K562 (cell line): ENCODE measurements around the gene SLX9. TPM values are rescaled to one million over a fixed set of nuclear protein-coding genes. Genes with fewer than 3 reads are reported as not detected.

Source experiments
- ATAC-seq: fragments of 200-7000 bp; cut with Tn5 transposase; 3 replicates; pipeline ENCODE4 v1.9.1; 2020; ENCODE audit warnings: moderate library complexity
- BruUV-seq: library from RNA; stranded (reverse); fragments of 400-500 nt; replicated peaks from 2 replicates; lab custom pipeline; 2021; lab: Mats Ljungman, UMichigan
- CTCF ChIA-PET: fragments of 300-600 bp; formaldehyde crosslinking; extraction: SDS; loops from one replicate; lab custom pipeline; 2021; ENCODE audit warnings: low intra/inter-chr PET ratio; lab: Yijun Ruan, JAX
- POLR2A ChIA-PET: fragments of 300-600, 350-650 bp; sonication (Branson Sonifier 250); formaldehyde crosslinking; extraction: SDS; loops from one replicate; lab custom pipeline; 2021; ENCODE audit warnings: antibody characterized with exemption, inconsistent platforms; lab: Yijun Ruan, JAX
- DNase-seq, 4 experiments: peaks; one replicate each; pipeline versions ENCODE4 v3.0.0 to v3.0.0-alpha.2; 2011 to 2018; ENCODE audit warnings: low spot score in 3 of 4, mixed read lengths in 3 of 4; ENCODE audit errors: extremely low read depth in 1 of 4
- FAIRE-seq: peaks from 2 replicates; lab custom pipeline; 2011; peaks lifted over from hg19 to GRCh38; lab: Jason Lieb, UNC
- H2AFZ ChIP-seq: 2 replicates; pipeline ENCODE4 v1.6.0; 2011; ENCODE audit warnings: low read depth, low read length, control low read depth, inconsistent platforms
- H3K27ac ChIP-seq: fragments of 200-600 bp; 3 replicates; pipeline ENCODE4 v1.8.0; 2011; ENCODE audit warnings: low read depth, mild to moderate bottlenecking, control low read depth, inconsistent platforms, low read length, moderate library complexity, mixed read lengths; ENCODE audit errors: extremely low read depth
- H3K27me3 ChIP-seq, 2 experiments: fragments of 300-600 bp in 1 of 2; 2 replicates in 1 of 2; 3 replicates in 1 of 2; pipeline versions ENCODE4 v1.6.0 to v1.8.0; 2011; ENCODE audit warnings: inconsistent platforms in 2 of 2, low read length in 2 of 2, mild to moderate bottlenecking in 1 of 2, mixed read lengths in 1 of 2, moderate library complexity in 1 of 2; ENCODE audit not compliant: control insufficient read depth in 2 of 2, insufficient read depth in 2 of 2
- H3K36me3 ChIP-seq: fragments of 300-600 bp; 3 replicates; pipeline ENCODE4 v1.8.0; 2011; ENCODE audit warnings: mild to moderate bottlenecking, low read length, inconsistent platforms; ENCODE audit not compliant: control insufficient read depth, insufficient read depth
- H3K4me1 ChIP-seq, 2 experiments: fragments of 200-600 bp in 1 of 2; replicated peaks in 1 of 2; 2 replicates in 1 of 2; 3 replicates in 1 of 2; pipeline versions ENCODE4 v1.5.1 to v1.8.0; 2011; ENCODE audit warnings: inconsistent platforms in 2 of 2, low read length in 2 of 2, mild to moderate bottlenecking in 1 of 2, mixed read lengths in 1 of 2, moderate library complexity in 1 of 2; ENCODE audit not compliant: control insufficient read depth in 2 of 2, insufficient read depth in 2 of 2
- H3K4me2 ChIP-seq: 2 replicates; pipeline ENCODE4 v1.6.1; 2011; ENCODE audit warnings: low read length, control low read depth, inconsistent platforms, mixed read lengths; ENCODE audit not compliant: insufficient read depth
- H3K4me3 ChIP-seq: fragments of 200-600 bp; sonication (generic), shearing (Covaris generic); 2 replicates; pipeline ENCODE4 v1.5.1; 2016; ENCODE audit warnings: control low read depth, inconsistent platforms
- H3K79me2 ChIP-seq: fragments of 200-600 bp; 3 replicates; pipeline ENCODE4 v1.8.0; 2011; ENCODE audit warnings: low read length, inconsistent platforms; ENCODE audit not compliant: control insufficient read depth, insufficient read depth
- H3K9ac ChIP-seq, 2 experiments: 2 replicates each; pipeline versions ENCODE4 v1.6.0 to v1.6.1; 2011; ENCODE audit warnings: low read depth in 2 of 2, low read length in 2 of 2, control low read depth in 1 of 2, inconsistent platforms in 1 of 2, mild to moderate bottlenecking in 1 of 2, mixed read lengths in 1 of 2; ENCODE audit not compliant: insufficient read depth in 1 of 2
- H3K9me1 ChIP-seq: one replicate; pipeline ENCODE4 v1.6.0; 2011; ENCODE audit warnings: inconsistent platforms, mild to moderate bottlenecking, low read length, moderate library complexity; ENCODE audit not compliant: control insufficient read depth, insufficient read depth
- H3K9me3 ChIP-seq: replicated peaks from 2 replicates; pipeline ENCODE4 v1.5.1; 2011; ENCODE audit warnings: low read depth, low read length, inconsistent platforms; ENCODE audit not compliant: control insufficient read depth, insufficient read depth
- H4K20me1 ChIP-seq: replicated peaks from 2 replicates; pipeline ENCODE4 v1.6.1; 2011; ENCODE audit warnings: low read length, inconsistent platforms, mixed read lengths; ENCODE audit not compliant: control insufficient read depth, insufficient read depth
- MCM5 ChIP-seq: fragments of 450-650 bp; IDR thresholded peaks from 2 replicates; pipeline ENCODE4 v1.6.1; 2016; ENCODE audit warnings: low read depth
- YY1 ChIP-seq, 3 experiments: IDR thresholded peaks; 2 replicates each; pipeline ENCODE4 v1.6.1; 2011; ENCODE audit warnings: low read length in 2 of 3, mild to moderate bottlenecking in 2 of 3, moderate library complexity in 2 of 3, borderline replicate concordance in 1 of 3, control low read depth in 1 of 3, low read depth in 1 of 3; ENCODE audit not compliant: insufficient read depth in 3 of 3, insufficient replicate concordance in 2 of 3, control insufficient read depth in 1 of 3, insufficient read length in 1 of 3; ENCODE audit errors: extremely low read depth in 1 of 3
- WGBS: fragments of 100-300 bp; shearing (Covaris generic); methylation state at CpG from one replicate; pipeline ENCODE4 v1.1.6; 2016; ENCODE audit warnings: low coverage, mixed read lengths; ENCODE audit not compliant: insufficient coverage; ENCODE audit errors: missing lambda C conversion rate; 5-methylcytosine and 5-hydroxymethylcytosine counted together
- in situ Hi-C: fragments of 300-500 bp; cut with MboI; formaldehyde crosslinking; loops from 4 replicates; pipeline ENCODE4 v1.15.0; 2018; ENCODE audit warnings: inconsistent platforms, mixed read lengths
- intact Hi-C: fragments of 100-400 bp; cut with micrococcal nuclease; formaldehyde crosslinking; loops from 2 replicates; pipeline ENCODE4 v1.14.2; 2022
- polyA plus RNA-seq, 8 experiments: library from polyadenylated mRNA; depleted of rRNA in 4 of 8; stranded (reverse) in 5 of 8; unstranded in 3 of 8; fragments of >200 nt; fragmentation: Nextera tagmentation in 2 of 8; fragmentation: Illumina TruSeq in 1 of 8; extraction: Ambion mirVana in 2 of 8; extraction: Trizol in 1 of 8; gene quantifications; 2 replicates each; pipeline versions ENCODE4 v1.2.1 to v1.2.3, GENCODE V29; 2011 to 2014; ENCODE audit warnings: inconsistent platforms in 1 of 8, missing spikeins in 1 of 8
- total RNA-seq, 7 experiments: library from RNA; depleted of rRNA in 6 of 7; stranded (reverse); fragments of >200 nt in 6 of 7; fragmentation: Illumina TruSeq in 2 of 7; extraction: Trizol in 2 of 7; gene quantifications; 2 replicates each; pipeline versions ENCODE4 v1.2.1 to v1.2.3, GENCODE V29; 2011 to 2021; ENCODE audit warnings: low replicate concordance in 1 of 7
- TF ChIP-seq, protein P1 (sequence below): fragments of 250-450 bp; sonication (Bioruptor Pico); IDR thresholded peaks from 2 replicates; pipeline ENCODE4 v1.9.0; 2021; ENCODE audit warnings: mild to moderate bottlenecking, inconsistent platforms

SLX9 gene
- total and polyA plus RNA-seq, 9 of the 15 experiments (the other 6 are each of a cell fraction or from before 2014, with no cell fraction given) = 1.2 to 75.5 (median 16.5) TPM

DNA sequence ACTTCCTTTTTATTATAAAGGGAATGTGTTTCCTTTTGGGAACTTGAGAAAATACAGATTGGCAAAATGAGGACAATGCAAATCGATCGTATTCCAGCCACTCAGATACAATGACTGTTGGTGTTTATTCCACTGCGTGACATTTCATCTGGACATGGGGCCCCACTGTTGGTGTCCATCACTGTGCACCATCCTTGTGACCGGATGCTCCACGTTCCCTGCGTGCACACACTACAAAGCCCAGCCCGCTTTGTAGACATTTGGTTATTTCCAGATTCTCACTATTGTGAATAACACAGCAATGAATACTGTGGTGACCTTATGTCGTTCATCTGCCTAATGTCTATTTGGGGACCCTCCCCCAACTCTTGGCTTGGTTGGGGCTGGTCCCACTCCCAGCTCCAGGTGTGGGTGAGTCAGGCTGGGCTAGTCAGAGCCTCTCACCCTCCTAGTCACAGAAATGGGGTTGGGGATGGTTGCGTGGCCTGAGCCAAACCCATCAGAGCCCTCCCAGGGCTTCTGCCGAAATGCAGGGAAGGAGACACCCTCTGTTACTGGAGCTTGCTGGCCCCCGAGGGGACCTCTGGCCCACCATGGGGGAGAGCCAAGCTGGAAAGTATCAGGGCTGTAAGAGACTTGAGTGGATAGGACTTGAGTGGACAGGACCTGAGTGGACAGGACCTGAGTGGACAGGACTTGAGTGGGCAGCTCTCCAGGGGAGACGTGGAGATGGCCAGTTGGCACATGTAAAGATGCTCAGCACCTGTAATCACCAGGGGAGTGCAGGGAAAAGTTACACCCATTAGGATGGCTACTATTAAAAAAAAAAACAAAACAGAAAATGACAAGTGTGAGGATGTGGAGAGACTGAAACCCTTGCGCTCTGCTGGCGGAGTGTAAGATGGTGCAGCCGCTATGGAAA is 77.5 kb downstream of the SLX9 start:
- DNase-seq (no peak), FAIRE-seq (no peak), ATAC-seq (no peak)
- in situ Hi-C loops (no loop called here), intact Hi-C loops (loop anchor here (10.0 kb wide), 1 partner anchor 118 kb away; no protein-coding TSS in a partner anchor)
- no peak overlapping the region for H3K27ac ChIP-seq
- H3K9ac ChIP-seq = no peak overlapping the region
- no peak overlapping the region for H3K4me2 ChIP-seq
- peaks cover 51 to 90% of the 10 kb centered on the region in 2 experiments for H3K27me3 ChIP-seq
- no TSS peak for BruUV-seq
- WGBS = 23% methylated on average over 15 of the region's 15 CpGs
- POLR2A ChIA-PET = interaction anchor here (0.7 kb wide), 1 partner anchor 71 kb away, joined by 3 read pairs; no protein-coding TSS in a partner anchor
- H3K4me3 ChIP-seq = no peak overlapping the region
- CTCF ChIA-PET = no interaction called here
- no peaks in the 10 kb centered on the region for H3K79me2 ChIP-seq
- no peak overlapping the region for H2AFZ ChIP-seq
- TF ChIP-seq MCM5 = no peak
- peak in 1 of 3 experiments; percentile 15 for TF ChIP-seq YY1 (IDR thresholded peaks at IDR 0.05; ENCODE audit: borderline replicate concordance in 1 of 3, control insufficient read depth in 1 of 3, extremely low read depth in 1 of 3, insufficient read depth in 3 of 3, insufficient read length in 1 of 3, insufficient replicate concordance in 2 of 3, low read depth in 1 of 3, low read length in 2 of 3)
- TF ChIP-seq, protein P1, sequence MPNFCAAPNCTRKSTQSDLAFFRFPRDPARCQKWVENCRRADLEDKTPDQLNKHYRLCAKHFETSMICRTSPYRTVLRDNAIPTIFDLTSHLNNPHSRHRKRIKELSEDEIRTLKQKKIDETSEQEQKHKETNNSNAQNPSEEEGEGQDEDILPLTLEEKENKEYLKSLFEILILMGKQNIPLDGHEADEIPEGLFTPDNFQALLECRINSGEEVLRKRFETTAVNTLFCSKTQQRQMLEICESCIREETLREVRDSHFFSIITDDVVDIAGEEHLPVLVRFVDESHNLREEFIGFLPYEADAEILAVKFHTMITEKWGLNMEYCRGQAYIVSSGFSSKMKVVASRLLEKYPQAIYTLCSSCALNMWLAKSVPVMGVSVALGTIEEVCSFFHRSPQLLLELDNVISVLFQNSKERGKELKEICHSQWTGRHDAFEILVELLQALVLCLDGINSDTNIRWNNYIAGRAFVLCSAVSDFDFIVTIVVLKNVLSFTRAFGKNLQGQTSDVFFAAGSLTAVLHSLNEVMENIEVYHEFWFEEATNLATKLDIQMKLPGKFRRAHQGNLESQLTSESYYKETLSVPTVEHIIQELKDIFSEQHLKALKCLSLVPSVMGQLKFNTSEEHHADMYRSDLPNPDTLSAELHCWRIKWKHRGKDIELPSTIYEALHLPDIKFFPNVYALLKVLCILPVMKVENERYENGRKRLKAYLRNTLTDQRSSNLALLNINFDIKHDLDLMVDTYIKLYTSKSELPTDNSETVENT (CRISPR knock-in tag) = no peak
- no peaks in the 10 kb centered on the region for H3K36me3 ChIP-seq
- H3K9me3 ChIP-seq = no peaks in the 10 kb centered on the region
- H3K4me1 ChIP-seq = peaks cover 0 to 55% of the 10 kb centered on the region in 2 experiments; a peak in 2 of 5 replicates
- H4K20me1 ChIP-seq = no peaks in the 10 kb centered on the region; the same call in 1 of the 2 replicates
- H3K9me1 ChIP-seq = no peaks in the 10 kb centered on the region
